PC-9 (cell line): ENCODE results near the gene NSG2. TPM values are rescaled to one million over a fixed set of nuclear protein-coding genes. Genes with fewer than 3 reads are reported as not detected.

Experiments
- BruUV-seq: library from RNA; stranded (reverse); fragments of 400-500 nt; replicated peaks from 2 replicates; lab custom pipeline; 2021; lab: Mats Ljungman, UMichigan
- CTCF ChIA-PET: fragments of 300-600 bp; sonication (Branson Sonifier 250); formaldehyde crosslinking; loops from one replicate; lab custom pipeline; 2022; ENCODE audit warnings: antibody characterized with exemption; lab: Charles Lee
- POLR2A ChIA-PET: fragments of 300-600 bp; sonication (Branson Sonifier 250); formaldehyde crosslinking; loops from one replicate; lab custom pipeline; 2022; ENCODE audit warnings: antibody characterized with exemption; ENCODE audit not compliant: unreplicated experiment; lab: Charles Lee
- DNase-seq, 2 experiments: peaks; one replicate each; pipeline versions ENCODE4 v3.0.0 to v3.0.0-alpha.2; 2015 to 2022; ENCODE audit warnings: mixed read lengths in 1 of 2
- H2AFZ ChIP-seq: fragments of 200-600 bp; sonication (generic); 2 replicates; pipeline ENCODE4 v1.8.1; 2017; ENCODE audit warnings: antibody characterized with exemption
- H3F3A ChIP-seq: fragments of 200-600 bp; sonication (generic); 2 replicates; pipeline ENCODE4 v1.8.1; 2017; ENCODE audit warnings: antibody characterized with exemption, mild to moderate bottlenecking, low read depth; ENCODE audit not compliant: insufficient read depth
- H3K27ac ChIP-seq: fragments of 200-600 bp; sonication (generic); 2 replicates; pipeline ENCODE4 v1.6.1; 2016; ENCODE audit warnings: mixed run types
- H3K27me3 ChIP-seq: fragments of 200-600 bp; sonication (generic); 2 replicates; pipeline ENCODE4 v1.6.1; 2016; ENCODE audit warnings: low read depth, mixed run types; ENCODE audit not compliant: insufficient read depth
- H3K36me3 ChIP-seq: fragments of 200-600 bp; sonication (generic); 2 replicates; pipeline ENCODE4 v1.6.1; 2016; ENCODE audit warnings: low read depth, mixed run types
- H3K4me1 ChIP-seq: fragments of 200-600 bp; sonication (generic); replicated peaks from 2 replicates; pipeline ENCODE4 v1.6.1; 2016; ENCODE audit warnings: mixed run types; ENCODE audit not compliant: insufficient read depth
- H3K4me2 ChIP-seq: fragments of 200-600 bp; sonication (generic); 2 replicates; pipeline ENCODE4 v1.6.1; 2017; ENCODE audit warnings: mixed run types
- H3K4me3 ChIP-seq: fragments of 200-600 bp; sonication (generic); 2 replicates; pipeline ENCODE4 v1.6.1; 2016; ENCODE audit warnings: mixed run types
- H3K79me2 ChIP-seq: fragments of 200-600 bp; sonication (generic); 2 replicates; pipeline ENCODE4 v1.6.1; 2017; ENCODE audit warnings: low read depth, mixed run types
- H3K9me2 ChIP-seq: fragments of 200-600 bp; sonication (generic); 2 replicates; pipeline ENCODE4 v1.8.1; 2017; ENCODE audit warnings: mild to moderate bottlenecking; ENCODE audit not compliant: insufficient read depth
- H3K9me3 ChIP-seq: fragments of 200-600 bp; sonication (generic); 2 replicates; pipeline ENCODE4 v1.8.1; 2016; ENCODE audit warnings: low read depth; ENCODE audit not compliant: insufficient read depth
- H4K20me1 ChIP-seq: fragments of 200-600 bp; sonication (generic); 2 replicates; pipeline ENCODE4 v1.8.1; 2017; ENCODE audit not compliant: insufficient read depth
- CTCF ChIP-seq: fragments of 200-600 bp; sonication (generic); conservative IDR thresholded peaks from 2 replicates; pipeline ENCODE4 v1.6.1; 2017; ENCODE audit warnings: mixed run types, antibody characterized with exemption, mild to moderate bottlenecking, moderate library complexity
- EZH2 ChIP-seq: fragments of 200-600 bp; sonication (generic); IDR thresholded peaks from 2 replicates; pipeline ENCODE4 v1.8.0; 2017; ENCODE audit warnings: antibody characterized with exemption, low read depth
- intact Hi-C: fragments of 100-400 bp; cut with micrococcal nuclease; formaldehyde crosslinking; loops from one replicate; pipeline ENCODE4 v1.10.0; 2022; ENCODE audit not compliant: unreplicated experiment
- total RNA-seq: library from RNA; stranded (reverse); gene quantifications from 2 replicates; pipeline ENCODE4 v1.2.3, GENCODE V29; 2021

NSG2 gene
- total RNA-seq, 1 experiment from 2014 or later: not detected

GRCh38 chr5:174094857-174095606 lies 49.5 kb downstream of the NSG2 start:
- Histone ChIP-seq H3K9me3 (no peaks in the 10 kb centered on the region), H3K27me3 (peaks cover 96% of the 10 kb centered on the region), H4K20me1 (no peaks in the 10 kb centered on the region), H3K9me2 (no peaks in the 10 kb centered on the region), H3K4me3 (no peak overlapping the region), H2AFZ (no peak overlapping the region), H3K36me3 (no peaks in the 10 kb centered on the region), H3K27ac (no peak overlapping the region), H3K79me2 (no peaks in the 10 kb centered on the region), H3F3A (no peaks in the 10 kb centered on the region), H3K4me2 (no peak overlapping the region), H3K4me1 (no peaks in the 10 kb centered on the region)
- no TSS peak for BruUV-seq
- intact Hi-C loops: no loop called here
- CTCF ChIA-PET: no interaction called here
- no peak for TF ChIP-seq EZH2
- TF ChIP-seq CTCF: no peak
- POLR2A ChIA-PET: no interaction called here
- no peak for DNase-seq

- no peaks in the 10 kb centered on the region for H3K9me3 ChIP-seq
- BruUV-seq: no TSS peak
- ChIA-PET CTCF (no interaction called here), POLR2A (no interaction called here)
- H3K4me2 ChIP-seq: no peak overlapping the region
- DNase-seq: no peak
- intact Hi-C loops: no loop called here
- H3K79me2 ChIP-seq: no peaks in the 10 kb centered on the region
- no peaks in the 10 kb centered on the region for H3K36me3 ChIP-seq
- no peak overlapping the region for H3K27ac ChIP-seq
- TF ChIP-seq CTCF (no peak), EZH2 (no peak)
- no peak overlapping the region for H3K4me3 ChIP-seq
- H3F3A ChIP-seq: no peaks in the 10 kb centered on the region
- no peaks in the 10 kb centered on the region for H4K20me1 ChIP-seq
- no peaks in the 10 kb centered on the region for H3K9me2 ChIP-seq
- peaks cover 96% of the 10 kb centered on the region for H3K27me3 ChIP-seq
- no peaks in the 10 kb centered on the region for H3K4me1 ChIP-seq
- H2AFZ ChIP-seq: no peak overlapping the region
Measured at GRCh38 chr5:174096619-174097018, 51.1 kb downstream of the NSG2 start.

- Histone ChIP-seq H4K20me1 (no peaks in the 10 kb centered on the region), H2AFZ (no peak overlapping the region), H3K36me3 (no peaks in the 10 kb centered on the region), H3K4me2 (no peak overlapping the region), H3K79me2 (no peaks in the 10 kb centered on the region), H3K4me1 (no peaks in the 10 kb centered on the region), H3K4me3 (no peak overlapping the region), H3K9me2 (no peaks in the 10 kb centered on the region), H3F3A (no peaks in the 10 kb centered on the region), H3K9me3 (no peaks in the 10 kb centered on the region), H3K27me3 (peaks cover 91% of the 10 kb centered on the region), H3K27ac (no peak overlapping the region)
- no TSS peak for BruUV-seq
- intact Hi-C loops: no loop called here
- no peak for TF ChIP-seq EZH2
- no peak for TF ChIP-seq CTCF
- ChIA-PET CTCF (no interaction called here), POLR2A (no interaction called here)
- no peak for DNase-seq
Measured at GRCh38 chr5:174097486-174098185, 52.1 kb downstream of the NSG2 start.
